NCI-H1417 (cell line): ENCODE measurements around the gene CCDC70.
"Not testable (repeated sequence)": the region's sequence is repeated elsewhere in the genome, so short reads cannot be mapped to it uniquely, and the experiment has no call there.

Experiments
- DNase-seq, 3 experiments: peaks; one replicate each; lab custom pipeline; 2025; lab: John Stamatoyannopoulos, UW

The CCDC70 gene

DNA sequence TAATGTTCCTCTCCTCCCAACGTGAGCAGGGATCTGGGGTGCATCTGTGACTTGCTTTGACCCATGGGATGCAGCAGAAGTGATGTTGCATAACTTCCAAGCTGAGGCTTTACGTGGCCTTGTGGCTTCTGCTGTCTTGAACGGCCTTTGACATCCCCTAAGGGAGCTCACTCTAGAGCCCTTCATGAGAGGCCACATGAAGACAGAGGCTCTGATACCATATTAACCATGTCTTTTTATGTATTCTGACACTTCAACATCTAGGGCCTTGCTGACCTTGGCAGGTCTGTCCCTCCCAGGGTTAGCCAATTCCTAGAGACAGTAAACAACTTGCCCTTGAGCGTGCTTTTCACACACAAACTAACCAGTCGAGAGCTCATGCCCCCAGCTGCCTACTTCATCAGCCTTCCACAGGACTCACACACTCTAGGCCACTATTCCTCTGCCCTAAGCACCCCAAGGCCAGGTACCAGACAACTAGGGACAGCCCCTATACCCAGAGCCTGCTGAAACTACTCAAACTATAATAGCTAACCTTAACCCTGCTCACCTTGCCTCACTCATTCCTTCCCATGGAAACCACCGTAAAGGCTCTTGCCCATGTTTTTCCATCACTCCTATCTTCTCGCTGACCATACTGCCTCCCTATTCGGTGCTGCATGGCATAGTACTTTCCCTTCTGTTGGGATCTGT is 45.4 kb downstream of the CCDC70 start:
- no peak for DNase-seq

GRCh38 chr13:51909265-51909664 is 47.5 kb downstream of the CCDC70 start:
- not testable (repeated sequence) for DNase-seq

GRCh38 chr13:51910508-51910907 is 48.7 kb downstream of the CCDC70 start:
- no peak for DNase-seq

- peak; percentile 74 to 93 (median 75) for DNase-seq
Measured at GRCh38 chr13:51912091-51912490, 50.3 kb downstream of the CCDC70 start.

- DNase-seq: peak in 1 of 3 experiments; percentile 55
Measured at GRCh38 chr13:51912511-51913225, 50.9 kb downstream of the CCDC70 start.

DNA sequence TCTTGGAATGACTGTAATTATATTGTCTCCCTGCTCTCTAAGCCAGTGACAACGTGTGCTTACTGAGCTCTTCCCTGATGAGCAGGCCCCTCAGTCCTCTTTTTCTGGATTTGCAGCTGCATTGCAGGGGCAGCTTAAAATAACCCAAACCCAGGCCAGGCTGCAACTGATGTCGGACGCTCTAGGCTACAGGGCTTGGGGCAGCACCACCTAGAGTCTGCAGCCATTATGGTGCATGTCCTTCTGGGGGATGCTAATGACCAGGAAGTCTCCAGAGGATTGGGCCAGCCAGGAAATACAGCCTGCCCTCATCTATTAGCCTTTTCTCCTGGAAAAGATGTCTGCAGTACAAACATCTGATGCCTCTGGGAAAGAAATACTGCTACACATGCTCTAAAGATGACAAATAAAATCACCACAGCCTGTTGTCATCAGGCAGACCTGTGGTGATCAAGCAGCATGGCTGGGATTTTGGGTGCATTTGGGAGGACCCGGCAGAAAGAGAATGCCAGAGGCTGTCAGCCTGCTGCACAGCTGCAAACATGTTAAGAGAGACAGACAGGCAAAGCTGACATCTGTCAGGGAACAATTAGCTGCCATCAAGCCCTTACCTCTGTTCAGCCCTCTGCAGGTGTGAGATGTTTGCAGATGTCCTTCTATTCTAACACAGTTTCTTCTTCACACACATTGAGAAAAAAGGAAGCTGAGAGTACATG is 51.8 kb downstream of the CCDC70 start:
- peak; percentile 45 to 66 (median 49) for DNase-seq

DNA sequence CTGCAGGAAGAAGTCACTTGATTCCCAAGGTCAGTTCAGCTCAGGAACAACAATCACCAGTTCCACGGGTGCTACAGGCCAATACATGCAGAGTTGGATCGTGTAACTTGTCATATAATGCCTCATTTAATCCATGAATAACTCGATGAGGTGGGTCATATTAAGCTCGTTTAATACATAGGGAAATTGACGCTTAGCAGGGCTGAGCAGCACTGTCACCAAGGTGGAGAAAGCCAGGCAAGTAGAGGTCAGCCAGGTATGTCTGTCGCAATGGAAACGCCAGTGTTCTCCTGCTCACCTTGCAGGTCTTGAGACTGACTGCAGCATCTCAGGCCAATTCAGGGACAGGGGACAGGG is 52.3 kb downstream of the CCDC70 start:
- DNase-seq: no peak
